ENCODE data around the gene VARS2.

DNA sequence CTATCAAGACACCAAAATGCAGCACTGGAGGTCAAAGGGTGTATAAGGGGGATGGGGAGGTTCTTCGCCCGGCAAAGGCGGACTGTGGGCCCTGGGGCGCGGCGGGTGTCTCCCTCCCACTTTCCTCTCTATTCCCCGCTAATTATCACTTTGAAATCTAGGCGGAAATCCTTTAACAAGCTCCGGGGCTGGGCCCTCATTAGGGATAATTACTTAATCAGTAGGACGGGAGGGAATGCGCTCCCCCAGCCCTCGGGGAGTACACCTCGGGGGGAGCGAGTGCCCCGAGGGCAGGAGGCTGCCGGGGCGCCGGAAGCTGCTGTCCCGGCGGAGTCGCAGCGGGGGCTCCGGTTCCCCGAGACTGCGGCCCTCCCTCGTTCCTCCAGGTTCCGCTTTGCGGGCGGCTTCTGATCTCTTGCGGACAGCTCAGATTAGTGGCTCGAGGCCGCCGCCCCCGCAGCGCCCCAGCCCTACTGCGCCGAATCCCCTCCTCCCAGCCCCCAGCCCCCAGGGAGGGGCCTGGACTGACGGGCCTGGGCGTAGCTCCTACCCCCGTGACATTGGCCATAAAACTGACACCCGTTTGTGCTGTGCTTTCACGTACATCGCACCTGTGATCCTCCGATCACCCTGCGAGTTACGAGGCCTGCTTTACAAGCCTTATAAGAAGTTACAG is 41.5 kb downstream of the VARS2 start:
- no peak for TF ChIP-seq ESRRG (CRISPR knock-in tag; IDR thresholded peaks at IDR 0.05)
- TF ChIP-seq PPARA (CRISPR knock-in tag; IDR thresholded peaks at IDR 0.05; ENCODE audit: borderline replicate concordance) = no peak
- TF ChIP-seq TOX (CRISPR knock-in tag; IDR thresholded peaks at IDR 0.05; ENCODE audit: borderline replicate concordance) = no peak

Data from SK-N-SH treated with all-trans-retinoic acid at 6 μM for 48 hours (cell line).